Activated CD4-positive, alpha-beta T cell treated with anti-CD3 and anti-CD28 coated beads for 36 hours (primary cell): ENCODE results near the gene SELENOO. TPM values are rescaled to one million over a fixed set of nuclear protein-coding genes. Genes with fewer than 3 reads are reported as not detected.
"Not testable (repeated sequence)": the region's sequence is repeated elsewhere in the genome, so short reads cannot be mapped to it uniquely, and the experiment has no call there.

Experiments
- ATAC-seq: fragments of 200-7000 bp; cut with Tn5 transposase; one replicate; pipeline ENCODE4 v1.10.0; 2021; ENCODE audit warnings: mild to moderate bottlenecking, moderate library complexity
- CTCF ChIA-PET: fragments of 350-600 bp; sonication (Branson Sonifier 250); formaldehyde crosslinking; loops from one replicate; lab custom pipeline; 2021; ENCODE audit warnings: antibody characterized with exemption; lab: Charles Lee
- POLR2A ChIA-PET: fragments of 350-600 bp; sonication (Branson Sonifier 250); formaldehyde crosslinking; loops from one replicate; lab custom pipeline; 2021; ENCODE audit warnings: antibody characterized with exemption, inconsistent platforms; lab: Charles Lee
- DNase-seq: peaks from one replicate; pipeline ENCODE4 v3.0.0-alpha.2; 2020
- H3K27ac Mint-ChIP-seq: one replicate; pipeline ENCODE4 v1.8.0; 2021; ENCODE audit warnings: mixed read lengths
- H3K27me3 Mint-ChIP-seq: one replicate; pipeline ENCODE4 v1.8.0; 2021; ENCODE audit warnings: mixed read lengths
- H3K36me3 Mint-ChIP-seq: one replicate; pipeline ENCODE4 v1.8.0; 2021; ENCODE audit warnings: low read depth, mixed read lengths
- H3K4me1 Mint-ChIP-seq: one replicate; pipeline ENCODE4 v1.8.0; 2021; ENCODE audit warnings: mixed read lengths
- H3K4me3 Mint-ChIP-seq: one replicate; pipeline ENCODE4 v1.8.0; 2021; ENCODE audit warnings: mild to moderate bottlenecking, moderate library complexity, mixed read lengths
- H3K9me3 Mint-ChIP-seq: one replicate; pipeline ENCODE4 v1.8.0; 2021; ENCODE audit warnings: low read depth, mixed read lengths
- intact Hi-C, 2 experiments: fragments of 100-400 bp; cut with DNase I in 1 of 2; cut with micrococcal nuclease in 1 of 2; formaldehyde crosslinking; loops; one replicate each; pipeline versions ENCODE4 v1.14.2 to v1.15.1; 2022 to 2024; cut with DNase I, micrococcal nuclease
- total RNA-seq, 2 experiments: library from RNA; stranded (reverse); gene quantifications; one replicate each; pipeline ENCODE4 v1.2.3, GENCODE V29; 2021

The SELENOO gene
- total RNA-seq, 2 experiments from 2014 or later, result 14.4 to 18.3 TPM

- Mint-ChIP-seq H3K36me3 (peaks cover 21% of the 10 kb centered on the region), H3K27ac (no peak overlapping the region), H3K9me3 (no peaks in the 10 kb centered on the region), H3K27me3 (no peaks in the 10 kb centered on the region), H3K4me1 (peaks cover 15% of the 10 kb centered on the region), H3K4me3 (no peak overlapping the region)
- intact Hi-C loops, result loop anchor here in 1 of 2 experiments (10.0 kb wide), 1 partner anchor 262 kb away; no protein-coding TSS in a partner anchor
- no peak for DNase-seq
- CTCF ChIA-PET, result no interaction called here
- no peak for ATAC-seq
- POLR2A ChIA-PET, result no interaction called here
These were observed 3.6 kb upstream of the SELENOO start for GRCh38 chr22:50197000-50197800.

- no peak for ATAC-seq
- POLR2A ChIA-PET, result no interaction called here
These were observed 2.8 kb upstream of the SELENOO start for GRCh38 chr22:50197856-50198623.

GRCh38 chr22:50198624-50199017, 2.2 kb upstream of the SELENOO start:
- Mint-ChIP-seq H3K27me3 (no peaks in the 10 kb centered on the region), H3K9me3 (no peaks in the 10 kb centered on the region), H3K4me3 (no peak overlapping the region), H3K4me1 (peaks cover 17% of the 10 kb centered on the region), H3K36me3 (peaks cover 23% of the 10 kb centered on the region), H3K27ac (no peak overlapping the region)
- ChIA-PET CTCF (no interaction called here), POLR2A (no interaction called here)
- ATAC-seq, result no peak
- intact Hi-C loops, result loop anchor here in 1 of 2 experiments (10.0 kb wide), 1 partner anchor 264 kb away; no protein-coding TSS in a partner anchor
- DNase-seq, result no peak

More at GRCh38 chr22:50197856-50198623, 2.8 kb upstream of the SELENOO start:
- Mint-ChIP-seq H3K4me3 (no peak overlapping the region), H3K27ac (no peak overlapping the region), H3K4me1 (peaks cover 12% of the 10 kb centered on the region), H3K36me3 (peaks cover 18% of the 10 kb centered on the region), H3K9me3 (no peaks in the 10 kb centered on the region), H3K27me3 (no peaks in the 10 kb centered on the region)
- no peak for DNase-seq
- intact Hi-C loops, result loop anchor here in 1 of 2 experiments (10.0 kb wide), 1 partner anchor 263 kb away; no protein-coding TSS in a partner anchor
- CTCF ChIA-PET, result no interaction called here

- H3K27me3 Mint-ChIP-seq, result no peaks in the 10 kb centered on the region
- peaks cover 20% of the 10 kb centered on the region for H3K4me1 Mint-ChIP-seq
- POLR2A ChIA-PET, result no interaction called here
- intact Hi-C loops, result loop anchor here in 1 of 2 experiments (10.0 kb wide), 1 partner anchor 264 kb away; no protein-coding TSS in a partner anchor
- ATAC-seq, result no peak
- peak overlapping the region; percentile 66 for H3K4me3 Mint-ChIP-seq
- H3K9me3 Mint-ChIP-seq, result no peaks in the 10 kb centered on the region
- peaks cover 26% of the 10 kb centered on the region for H3K36me3 Mint-ChIP-seq
- H3K27ac Mint-ChIP-seq, result no peak overlapping the region
- no peak for DNase-seq
- CTCF ChIA-PET, result interaction anchor here (0.6 kb wide), 1 partner anchor 432 kb away, joined by 3 read pairs; no protein-coding TSS in a partner anchor
These were observed 1.5 kb upstream of the SELENOO start for GRCh38 chr22:50199251-50199721.

DNA sequence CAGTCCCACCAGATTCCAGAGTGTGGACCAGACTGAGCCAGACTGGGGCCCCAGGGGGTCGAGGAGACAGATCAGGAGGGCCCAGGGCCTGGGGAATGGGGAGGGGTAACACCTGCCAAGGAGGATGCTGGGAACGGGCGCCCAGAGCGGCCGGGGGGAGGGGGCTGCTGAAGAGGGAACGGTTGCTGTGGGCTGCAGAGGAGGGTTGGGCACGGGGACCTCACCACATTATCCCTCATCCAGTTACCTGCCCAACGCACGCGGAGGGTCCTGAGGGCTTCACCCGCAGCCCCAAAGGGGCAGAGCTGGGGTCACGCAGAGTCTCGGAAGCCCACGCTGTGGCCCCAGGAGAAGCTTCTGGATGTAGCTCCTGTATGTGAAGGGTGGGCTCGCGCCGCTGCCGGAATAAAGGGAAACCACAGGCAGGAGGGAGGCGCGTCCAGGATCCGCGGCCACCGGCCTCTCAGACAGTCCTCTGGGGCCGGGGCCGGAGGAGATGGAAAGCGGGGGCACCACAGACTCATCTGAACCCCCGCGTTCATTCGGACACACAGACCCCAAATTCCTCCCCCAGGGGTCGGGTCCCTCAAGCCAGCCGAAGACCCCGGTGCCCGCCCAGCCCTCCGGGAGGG, 866 bp upstream of the SELENOO start:
- intact Hi-C loops, result loop anchor here (1.0 to 10.0 kb wide), 6 partner anchors 9 to 265 kb away; partner anchors contain the start of gene TRABD (in 1 of the 2)
- POLR2A ChIA-PET, result no interaction called here
- CTCF ChIA-PET, result interaction anchor here (0.6 kb wide), 1 partner anchor 431 kb away, joined by 3 read pairs; no protein-coding TSS in a partner anchor
- DNase-seq (no peak), ATAC-seq (peak; percentile 1)
- Mint-ChIP-seq H3K27me3 (no peaks in the 10 kb centered on the region), H3K27ac (no peak overlapping the region), H3K4me1 (peaks cover 22% of the 10 kb centered on the region), H3K4me3 (peak overlapping the region; percentile 66), H3K9me3 (no peaks in the 10 kb centered on the region), H3K36me3 (peaks cover 26% of the 10 kb centered on the region)

- Mint-ChIP-seq H3K36me3 (peaks cover 21% of the 10 kb centered on the region), H3K4me1 (peaks cover 23% of the 10 kb centered on the region), H3K27ac (peak overlapping the region; percentile 19), H3K9me3 (no peaks in the 10 kb centered on the region), H3K27me3 (no peaks in the 10 kb centered on the region), H3K4me3 (peak overlapping the region; percentile 79)
- peak; percentile 25 for ATAC-seq
- CTCF ChIA-PET, result interaction anchor here (0.6 to 1.3 kb wide), 2 partner anchors 10 to 307 kb away, joined by 3 to 4 read pairs; no protein-coding TSS in a partner anchor
- DNase-seq, result peak; percentile 50
- POLR2A ChIA-PET, result interaction anchor here (1.2 kb wide), 1 partner anchor 10 kb away, joined by 4 read pairs; no protein-coding TSS in a partner anchor
- intact Hi-C loops, result no loop called here
These were observed 649 bp downstream of the SELENOO start for GRCh38 chr22:50201191-50202129.

DNA sequence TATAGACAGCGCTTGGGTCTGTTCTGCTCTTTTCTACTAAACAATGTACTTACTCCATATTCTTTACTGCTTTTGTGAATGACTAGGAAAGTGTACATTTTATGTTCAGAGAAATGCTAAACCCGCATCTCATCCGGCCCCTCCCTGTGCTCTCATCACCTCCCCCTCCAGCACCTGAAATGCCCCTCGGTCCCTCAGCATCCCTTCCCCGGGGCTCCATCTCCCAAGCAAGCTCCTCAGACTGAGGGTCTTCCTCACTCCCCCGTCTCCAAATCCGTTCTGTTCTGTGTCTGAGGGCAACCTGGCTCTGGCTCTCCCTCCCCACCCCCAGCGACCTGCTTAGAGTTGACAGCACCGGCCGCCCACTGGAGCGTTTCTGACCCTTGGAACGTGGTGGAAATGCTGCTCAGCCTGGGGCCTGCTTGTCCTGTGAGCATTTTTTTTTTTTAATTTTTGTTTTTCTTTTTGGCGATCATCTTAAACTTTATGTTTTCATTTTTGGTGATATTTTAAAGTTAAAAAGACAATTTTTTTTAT, 1.4 kb downstream of the SELENOO start:
- Mint-ChIP-seq H3K9me3 (no peaks in the 10 kb centered on the region), H3K4me3 (peak overlapping the region; percentile 79), H3K4me1 (peaks cover 23% of the 10 kb centered on the region), H3K27me3 (no peaks in the 10 kb centered on the region), H3K36me3 (peaks cover 20% of the 10 kb centered on the region), H3K27ac (peak overlapping the region; percentile 19)
- DNase-seq (no peak), ATAC-seq (no peak)
- CTCF ChIA-PET, result interaction anchor here (1.3 kb wide), 1 partner anchor 10 kb away, joined by 4 read pairs; no protein-coding TSS in a partner anchor
- POLR2A ChIA-PET, result interaction anchor here (1.2 kb wide), 1 partner anchor 11 kb away, joined by 4 read pairs; no protein-coding TSS in a partner anchor
- intact Hi-C loops, result no loop called here

GRCh38 chr22:50203288-50203687, 2.5 kb downstream of the SELENOO start:
- Mint-ChIP-seq H3K27me3 (no peaks in the 10 kb centered on the region), H3K27ac (no peak overlapping the region), H3K36me3 (peaks cover 15% of the 10 kb centered on the region), H3K9me3 (no peaks in the 10 kb centered on the region), H3K4me1 (peaks cover 23% of the 10 kb centered on the region), H3K4me3 (no peak overlapping the region)
- POLR2A ChIA-PET, result no interaction called here
- ATAC-seq, result no peak
- no peak for DNase-seq
- CTCF ChIA-PET, result interaction anchor here (1.0 kb wide), 1 partner anchor 12 kb away, joined by 3 read pairs; no protein-coding TSS in a partner anchor
- intact Hi-C loops, result no loop called here

GRCh38 chr22:50204571-50204970, 3.8 kb downstream of the SELENOO start:
- Mint-ChIP-seq H3K27me3 (no peaks in the 10 kb centered on the region), H3K27ac (no peak overlapping the region), H3K4me1 (peaks cover 21% of the 10 kb centered on the region), H3K4me3 (no peak overlapping the region), H3K36me3 (peaks cover 12% of the 10 kb centered on the region), H3K9me3 (no peaks in the 10 kb centered on the region)
- DNase-seq, result no peak
- POLR2A ChIA-PET, result interaction anchor here (0.6 kb wide), 1 partner anchor 258 kb away, joined by 3 read pairs; no protein-coding TSS in a partner anchor
- no peak for ATAC-seq
- intact Hi-C loops, result no loop called here
- CTCF ChIA-PET, result no interaction called here

- DNase-seq, intact Hi-C loops, CTCF ChIA-PET, H3K9me3 Mint-ChIP-seq, POLR2A ChIA-PET, H3K4me3 Mint-ChIP-seq, ATAC-seq, H3K27me3 Mint-ChIP-seq, H3K27ac Mint-ChIP-seq: not testable (repeated sequence)
- H3K4me1 Mint-ChIP-seq, result peaks cover 21% of the 10 kb centered on the region
- H3K36me3 Mint-ChIP-seq, result peaks cover 14% of the 10 kb centered on the region
These were observed 4.2 kb downstream of the SELENOO start for GRCh38 chr22:50204998-50205397.
